Common myeloid progenitor, CD34-positive (primary cell): ENCODE measurements around the gene MMEL1.

Source experiments
- CTCF ChIA-PET: fragments of 350-600 bp; sonication (Branson Sonifier 250); formaldehyde crosslinking; loops from one replicate; lab custom pipeline; 2021; ENCODE audit warnings: antibody characterized with exemption; lab: Charles Lee
- POLR2A ChIA-PET: fragments of 350-600 bp; sonication (Branson Sonifier 250); formaldehyde crosslinking; loops from one replicate; lab custom pipeline; 2021; ENCODE audit warnings: antibody characterized with exemption; lab: Charles Lee
- DNase-seq, 3 donors: peaks; one replicate each; pipeline versions ENCODE4 v3.0.0 to v3.0.0-alpha.2; 2013
- H3K27ac ChIP-seq, 2 experiments: 1 replicate in 1 of 2; 2 replicates in 1 of 2; pipeline ENCODE4 v1.7.0; 2013; ENCODE audit warnings: inconsistent platforms in 2 of 2, low read length in 2 of 2, mild to moderate bottlenecking in 2 of 2, low read depth in 1 of 2, moderate library complexity in 1 of 2; ENCODE audit not compliant: severe bottlenecking in 2 of 2, insufficient read depth in 1 of 2, poor library complexity in 1 of 2
- H3K27me3 ChIP-seq, 5 experiments: replicated peaks in 2 of 5; 1 replicate in 3 of 5; 2 replicates in 2 of 5; pipeline versions ENCODE4 v1.6.1 to v1.7.0; 2013; ENCODE audit warnings: low read length in 4 of 5, mild to moderate bottlenecking in 2 of 5, moderate library complexity in 2 of 5, inconsistent platforms in 1 of 5; ENCODE audit not compliant: insufficient read depth in 5 of 5, control insufficient read depth in 4 of 5
- H3K36me3 ChIP-seq, 4 experiments: 1 replicate in 2 of 4; 2 replicates in 2 of 4; pipeline versions ENCODE4 v1.6.1 to v1.7.0; 2013; ENCODE audit warnings: low read length in 3 of 4, control low read depth in 1 of 4, mild to moderate bottlenecking in 1 of 4; ENCODE audit not compliant: control insufficient read depth in 4 of 4, insufficient read depth in 4 of 4
- H3K4me1 ChIP-seq, 4 experiments: 1 replicate in 3 of 4; 2 replicates in 1 of 4; pipeline versions ENCODE4 v1.6.1 to v1.7.1; 2013; ENCODE audit warnings: low read length in 3 of 4, mild to moderate bottlenecking in 3 of 4, control low read depth in 1 of 4, inconsistent platforms in 1 of 4, moderate library complexity in 1 of 4; ENCODE audit not compliant: control insufficient read depth in 4 of 4, insufficient read depth in 4 of 4; ENCODE audit errors: control extremely low read depth in 1 of 4
- H3K4me3 ChIP-seq, 7 experiments: 1 replicate in 4 of 7; 2 replicates in 3 of 7; pipeline versions ENCODE4 v1.5.1 to v1.7.0; 2013; ENCODE audit warnings: mild to moderate bottlenecking in 7 of 7, low read length in 6 of 7, moderate library complexity in 6 of 7, inconsistent platforms in 2 of 7, low read depth in 2 of 7, control low read depth in 1 of 7; ENCODE audit not compliant: insufficient read depth in 4 of 7, control insufficient read depth in 1 of 7; ENCODE audit errors: extremely low read depth in 1 of 7
- H3K9me3 ChIP-seq, 5 experiments: 1 replicate in 4 of 5; 2 replicates in 1 of 5; pipeline versions ENCODE4 v1.6.1 to v1.7.1; 2013; ENCODE audit warnings: low read length in 4 of 5, mild to moderate bottlenecking in 2 of 5, inconsistent platforms in 1 of 5, low read depth in 1 of 5, moderate library complexity in 1 of 5; ENCODE audit not compliant: control insufficient read depth in 4 of 5, insufficient read depth in 2 of 5; ENCODE audit errors: control extremely low read depth in 1 of 5
- WGBS: methylation state at CpG from one replicate; pipeline ENCODE4 v1.1.5; 2013; ENCODE audit not compliant: insufficient coverage; 5-methylcytosine and 5-hydroxymethylcytosine counted together

The MMEL1 gene

DNA sequence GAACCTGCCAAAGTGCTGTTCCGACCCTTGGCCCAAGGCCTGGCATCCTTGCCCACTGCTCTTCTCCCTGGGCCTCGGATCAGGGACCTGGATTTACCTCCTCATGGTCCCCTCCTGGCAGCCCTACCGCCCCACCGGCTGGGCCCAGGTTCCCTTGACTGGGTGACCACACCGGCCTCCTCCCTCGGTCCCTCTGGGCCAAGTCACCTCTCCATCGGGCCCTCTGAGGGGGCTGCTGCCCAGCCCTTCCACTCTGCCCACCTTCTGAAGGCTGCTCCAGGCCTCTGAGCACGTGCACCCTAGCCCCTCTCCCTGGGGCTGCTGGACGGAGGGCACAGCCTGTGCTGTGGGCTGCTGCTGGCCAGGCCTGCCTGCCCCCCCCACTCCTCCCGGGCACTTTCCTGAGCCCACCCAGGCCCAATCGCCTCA, 9.3 kb upstream of the MMEL1 start:
- H3K4me1 ChIP-seq, result peaks cover 0 to 23% (median 20%) of the 10 kb centered on the region in 4 experiments
- H3K9me3 ChIP-seq, result peaks cover 0 to 18% (median 10%) of the 10 kb centered on the region in 5 experiments
- H3K36me3 ChIP-seq, result no peaks in the 10 kb centered on the region
- CTCF ChIA-PET, result no interaction called here
- WGBS, result 50% methylated on average over 9 of the region's 11 CpGs
- H3K27me3 ChIP-seq, result peaks cover 0 to 11% (median 2%) of the 10 kb centered on the region in 5 experiments
- POLR2A ChIA-PET, result interaction anchor here (1.8 kb wide), 1 partner anchor 86 kb away, joined by 5 read pairs; the partner anchor contains the start of gene TNFRSF14
- H3K4me3 ChIP-seq, result peak overlapping the region; percentile 49 to 82 (median 79)
- DNase-seq, result no peak
- peak overlapping the region in 1 of 2 experiments; percentile 81 for H3K27ac ChIP-seq

DNA sequence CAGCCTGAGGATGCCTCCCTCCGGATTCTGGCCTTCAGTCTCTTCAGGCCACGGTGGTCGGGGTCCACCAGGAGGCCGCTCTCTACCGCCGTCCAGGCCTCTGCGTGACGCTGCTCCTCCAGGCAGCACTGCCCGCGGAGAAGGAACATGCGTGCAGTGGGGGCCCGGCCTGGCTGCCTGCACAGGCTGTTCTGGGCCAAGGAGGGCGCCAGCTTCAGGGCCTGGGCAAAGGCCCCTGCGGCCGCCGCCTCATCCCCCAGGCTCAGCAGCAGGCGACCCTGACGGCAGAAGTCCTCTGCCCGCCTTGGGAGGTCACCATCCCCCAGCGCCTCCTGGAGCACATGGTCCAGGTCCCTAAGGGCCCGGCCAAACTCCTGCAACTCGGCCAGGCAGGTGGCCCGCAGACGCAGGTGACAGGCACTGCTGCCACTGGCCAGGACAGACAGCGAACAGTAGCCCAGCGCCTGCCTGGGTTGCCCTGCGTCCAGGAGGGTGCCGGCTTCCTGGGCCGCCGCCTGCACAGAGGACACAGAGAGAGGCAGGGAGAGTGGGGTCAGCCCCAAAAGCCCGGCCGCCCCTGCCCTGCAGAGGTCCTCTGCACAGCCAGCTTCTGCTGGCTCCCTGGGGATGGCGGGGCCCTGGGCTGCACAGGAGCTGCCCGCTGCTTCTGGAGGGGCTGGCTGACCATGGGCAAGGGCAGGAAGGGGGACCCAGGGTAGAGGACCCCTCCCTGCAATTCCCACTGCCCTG, 8.7 kb upstream of the MMEL1 start:
- H3K27me3 ChIP-seq, result peaks cover 0 to 16% (median 2%) of the 10 kb centered on the region in 5 experiments
- no peak for DNase-seq
- H3K4me1 ChIP-seq, result peaks cover 0 to 23% (median 20%) of the 10 kb centered on the region in 4 experiments
- ChIA-PET CTCF (no interaction called here), POLR2A (no interaction called here)
- no peak overlapping the region for H3K27ac ChIP-seq
- H3K4me3 ChIP-seq, result peak overlapping the region in 3 of 7 experiments; percentile 80 to 82 (median 82)
- H3K36me3 ChIP-seq, result no peaks in the 10 kb centered on the region
- H3K9me3 ChIP-seq, result peaks cover 0 to 20% (median 13%) of the 10 kb centered on the region in 5 experiments
- WGBS, result 97% methylated on average over 34 of the region's 34 CpGs

DNA sequence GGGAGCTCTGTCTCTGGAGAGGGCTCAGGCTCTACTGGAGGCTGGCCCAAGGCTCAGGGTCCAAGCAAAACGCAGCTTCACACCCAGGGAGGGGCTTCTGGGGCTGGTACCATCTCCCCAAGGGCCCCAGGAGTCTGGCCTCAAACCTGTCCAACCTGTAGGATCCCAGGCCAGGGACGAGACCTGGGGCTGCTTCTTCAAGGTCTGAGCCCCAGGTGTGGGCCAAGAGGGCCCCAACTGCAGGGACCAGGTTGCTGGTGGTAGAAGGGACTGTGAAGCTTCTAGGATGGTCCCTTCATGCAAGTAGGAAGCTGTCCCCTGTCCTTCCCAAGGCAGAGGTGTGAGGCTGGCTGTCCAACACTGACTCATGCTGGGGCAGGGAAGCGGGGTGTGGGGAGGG, 7.8 kb upstream of the MMEL1 start:
- 100% methylated on average over 2 of the region's 3 CpGs for WGBS
- ChIA-PET CTCF (interaction anchor here (0.8 kb wide), 1 partner anchor 13 kb away, joined by 3 read pairs; no protein-coding TSS in a partner anchor), POLR2A (interaction anchor here (0.7 kb wide), 1 partner anchor 55 kb away, joined by 3 read pairs; no protein-coding TSS in a partner anchor)
- H3K9me3 ChIP-seq, result peaks cover 0 to 18% (median 13%) of the 10 kb centered on the region in 5 experiments
- peaks cover 0 to 23% (median 20%) of the 10 kb centered on the region in 4 experiments for H3K4me1 ChIP-seq
- no peak overlapping the region for H3K4me3 ChIP-seq
- no peaks in the 10 kb centered on the region for H3K36me3 ChIP-seq
- no peak overlapping the region for H3K27ac ChIP-seq
- DNase-seq, result no peak
- H3K27me3 ChIP-seq, result peaks cover 0 to 24% (median 2%) of the 10 kb centered on the region in 5 experiments

DNA sequence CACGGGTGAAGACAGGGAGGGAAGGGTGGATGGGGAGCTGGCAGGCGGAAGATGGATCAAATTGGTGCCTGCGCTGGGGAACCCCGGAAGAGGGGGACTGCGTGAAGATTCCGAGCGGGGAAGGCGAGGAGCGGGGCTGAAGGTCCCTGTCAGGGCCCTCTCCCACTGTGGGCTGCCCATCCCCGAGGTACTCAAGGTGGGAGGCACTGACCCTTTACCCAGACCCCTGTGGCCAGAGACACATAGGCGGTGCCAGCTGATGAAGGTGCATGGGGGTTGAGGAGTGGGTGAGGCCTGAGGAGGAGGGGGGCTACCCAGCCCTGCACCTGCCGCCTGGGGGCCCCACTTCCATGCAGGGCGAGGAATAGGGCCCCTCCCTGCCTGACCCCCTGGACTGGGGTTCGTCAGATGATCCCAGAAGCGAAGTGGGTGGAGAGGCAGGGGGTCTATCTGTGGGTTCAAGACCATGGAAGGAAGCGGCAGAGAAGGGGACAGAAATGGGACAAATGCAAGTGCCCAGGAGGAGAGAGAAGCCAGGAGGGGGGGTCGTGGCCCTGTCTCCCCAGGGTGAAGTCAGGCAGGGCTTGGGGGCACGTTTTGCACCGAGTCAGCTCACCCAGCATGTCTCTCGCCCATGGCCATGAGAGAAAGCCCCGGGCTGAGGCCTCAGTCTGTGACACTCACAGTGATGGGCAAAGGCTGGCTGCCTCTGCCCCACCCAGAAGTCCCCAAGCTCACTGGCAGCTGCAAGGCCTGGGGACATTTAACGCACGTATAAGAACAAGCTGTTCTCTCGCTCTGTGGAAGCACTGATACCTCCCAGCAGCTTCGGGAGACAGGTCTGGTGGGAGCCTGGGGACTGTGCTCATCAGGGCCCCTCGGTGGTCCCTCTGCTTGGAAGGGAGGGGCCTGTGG, 7.0 kb upstream of the MMEL1 start:
- CTCF ChIA-PET, result interaction anchor here (0.8 to 2.0 kb wide), 2 partner anchors 12 to 54 kb away, joined by 3 to 7 read pairs; partner anchors contain the start of gene PRXL2B
- H3K36me3 ChIP-seq, result no peaks in the 10 kb centered on the region
- peaks cover 0 to 20% (median 15%) of the 10 kb centered on the region in 5 experiments for H3K9me3 ChIP-seq
- no peak for DNase-seq
- H3K4me3 ChIP-seq, result no peak overlapping the region
- no peak overlapping the region for H3K27ac ChIP-seq
- H3K4me1 ChIP-seq, result peaks cover 0 to 23% (median 20%) of the 10 kb centered on the region in 4 experiments
- 88% methylated on average over 24 of the region's 26 CpGs for WGBS
- peaks cover 0 to 30% (median 2%) of the 10 kb centered on the region in 5 experiments for H3K27me3 ChIP-seq
- POLR2A ChIA-PET, result interaction anchor here (0.7 kb wide), 1 partner anchor 55 kb away, joined by 3 read pairs; no protein-coding TSS in a partner anchor

DNA sequence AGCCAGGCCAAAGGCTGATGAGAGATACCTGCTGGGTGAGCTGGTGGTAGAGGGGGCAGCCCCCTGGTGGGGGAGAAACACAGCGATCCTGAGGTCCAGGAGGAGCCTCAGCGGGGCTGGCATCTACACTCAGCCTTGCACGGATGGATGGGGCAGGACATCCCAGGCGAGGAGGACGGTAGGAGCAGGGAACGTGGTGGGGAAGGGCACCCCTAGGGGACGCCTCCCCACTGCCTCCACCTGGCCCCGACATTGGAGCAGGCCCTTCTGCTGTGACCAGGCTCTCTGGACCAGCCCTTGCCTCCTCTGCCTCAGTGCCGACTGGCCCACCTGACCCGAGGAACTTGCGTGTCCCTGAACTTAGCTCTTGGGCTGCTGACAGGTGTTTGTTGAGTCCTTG, 6.4 kb upstream of the MMEL1 start:
- 80% methylated on average over 7 of the region's 11 CpGs for WGBS
- CTCF ChIA-PET, result interaction anchor here (0.6 to 2.0 kb wide), 2 partner anchors 9 to 53 kb away, joined by 3 to 7 read pairs; partner anchors contain the start of gene PRXL2B
- H3K4me1 ChIP-seq, result peaks cover 0 to 23% (median 20%) of the 10 kb centered on the region in 4 experiments

DNA sequence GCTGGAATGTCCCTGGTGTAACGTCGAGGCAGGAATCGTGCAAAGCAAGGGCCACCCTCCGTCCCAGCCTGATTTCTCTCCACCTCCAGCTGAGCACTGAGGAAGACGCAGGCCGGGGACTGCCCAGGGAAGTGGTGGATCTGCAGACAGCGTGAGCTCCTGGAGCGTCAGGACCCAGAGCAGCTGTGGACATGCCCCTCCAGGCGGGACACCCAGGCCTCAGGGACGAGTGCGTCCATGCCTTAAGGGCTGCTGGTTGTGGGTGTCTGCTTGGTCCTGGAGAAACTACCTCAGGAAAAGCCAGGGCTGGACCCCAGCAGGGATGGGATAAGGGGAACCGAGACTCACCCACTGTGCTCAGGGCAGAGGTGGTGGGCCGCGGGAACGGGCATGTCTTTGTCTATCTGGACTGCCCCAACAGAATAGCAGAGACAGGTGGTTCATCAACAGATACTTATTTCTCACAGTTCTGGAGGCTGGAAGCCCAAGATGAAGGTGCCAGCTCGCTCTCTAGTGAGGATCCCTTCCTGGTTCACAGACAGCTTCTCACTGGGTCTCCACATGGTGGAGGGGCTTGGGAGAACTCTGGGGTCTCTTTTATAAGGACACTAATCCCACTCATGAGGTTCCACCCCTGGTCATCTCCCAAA, 5.8 kb upstream of the MMEL1 start:
- Histone ChIP-seq H3K9me3 (peaks cover 0 to 20% (median 15%) of the 10 kb centered on the region in 5 experiments), H3K27ac (no peak overlapping the region), H3K4me3 (no peak overlapping the region), H3K36me3 (no peaks in the 10 kb centered on the region), H3K4me1 (peaks cover 0 to 20% (median 19%) of the 10 kb centered on the region in 4 experiments), H3K27me3 (peaks cover 0 to 39% (median 2%) of the 10 kb centered on the region in 5 experiments)
- ChIA-PET POLR2A (interaction anchor here (0.5 kb wide), 1 partner anchor 518 kb away, joined by 3 read pairs; no protein-coding TSS in a partner anchor), CTCF (interaction anchor here (0.6 to 2.0 kb wide), 3 partner anchors 8 to 77 kb away, joined by 3 to 7 read pairs (median 3); partner anchors contain the start of gene PRXL2B)
- WGBS, result 90% methylated on average over 12 of the region's 16 CpGs
- DNase-seq, result no peak

More for the DNA sequence above, 6.4 kb upstream of the MMEL1 start:
- H3K9me3 ChIP-seq, result peaks cover 0 to 20% (median 15%) of the 10 kb centered on the region in 5 experiments
- no peak for DNase-seq
- H3K27ac ChIP-seq, result no peak overlapping the region
- H3K36me3 ChIP-seq, result no peaks in the 10 kb centered on the region
- H3K4me3 ChIP-seq, result no peak overlapping the region
- H3K27me3 ChIP-seq, result peaks cover 0 to 33% (median 2%) of the 10 kb centered on the region in 5 experiments
- POLR2A ChIA-PET, result no interaction called here
